ENCODE data around the gene HSPA12A.

HSPA12A gene

GRCh38 chr10:116688741-116689495 is 53.4 kb downstream of the HSPA12A start:
- no peak for DNase-seq

- no peak for DNase-seq
Observed at GRCh38 chr10:116688241-116688711, 54.1 kb downstream of the HSPA12A start.

- DNase-seq = no peak
Observed at GRCh38 chr10:116687633-116688032, 54.7 kb downstream of the HSPA12A start.

- DNase-seq = no peak
Observed at GRCh38 chr10:116686632-116687031, 55.7 kb downstream of the HSPA12A start.

GRCh38 chr10:116685807-116686206 is 56.6 kb downstream of the HSPA12A start:
- DNase-seq = no peak

- no peak for DNase-seq
Observed at GRCh38 chr10:116684781-116685180, 57.6 kb downstream of the HSPA12A start.

GRCh38 chr10:116683821-116684220 is 58.5 kb downstream of the HSPA12A start:
- DNase-seq = no peak

- DNase-seq = no peak
Observed at GRCh38 chr10:116683166-116683565, 59.2 kb downstream of the HSPA12A start.

- no peak for DNase-seq
Observed at GRCh38 chr10:116679351-116679750, 63.0 kb downstream of the HSPA12A start.

GRCh38 chr10:116676633-116677032 is 65.7 kb downstream of the HSPA12A start:
- DNase-seq = no peak

GRCh38 chr10:116676118-116676517 is 66.2 kb downstream of the HSPA12A start:
- no peak for DNase-seq

- DNase-seq = no peak
Observed at GRCh38 chr10:116674901-116675423, 67.4 kb downstream of the HSPA12A start.

GRCh38 chr10:116673866-116674265 is 68.5 kb downstream of the HSPA12A start:
- no peak for DNase-seq

- DNase-seq = no peak
Observed at GRCh38 chr10:116672891-116673290, 69.5 kb downstream of the HSPA12A start.

GRCh38 chr10:116671274-116671926 is 71.0 kb downstream of the HSPA12A start:
- no peak for DNase-seq

- no peak for DNase-seq
Observed at GRCh38 chr10:116670706-116671105, 71.7 kb downstream of the HSPA12A start.

GRCh38 chr10:116669832-116670644 is 72.3 kb downstream of the HSPA12A start:
- DNase-seq = no peak

- no peak for DNase-seq
Observed at GRCh38 chr10:116669080-116669479, 73.3 kb downstream of the HSPA12A start.

- DNase-seq = no peak
Observed at GRCh38 chr10:116668446-116668845, 73.9 kb downstream of the HSPA12A start.

GRCh38 chr10:116668018-116668417 is 74.3 kb downstream of the HSPA12A start:
- no peak for DNase-seq

- no peak for DNase-seq
Observed at GRCh38 chr10:116667484-116667883, 74.9 kb downstream of the HSPA12A start.

GRCh38 chr10:116665541-116666125 is 76.7 kb downstream of the HSPA12A start:
- DNase-seq = no peak

- no peak for DNase-seq
Observed at GRCh38 chr10:116664631-116665030, 77.7 kb downstream of the HSPA12A start.

Measured in cortex of kidney (tissue), 1 donor.